GM08714 (cell line): ENCODE results near the gene AMOTL1.

Source experiments
- H3K4me3 ChIP-seq: fragments of 200-500 bp; sonication (Bioruptor generic); 2 replicates; pipeline ENCODE4 v1.5.1; 2014; ENCODE audit warnings: mild to moderate bottlenecking, low read length, inconsistent platforms
- ZNF274 ChIP-seq: IDR thresholded peaks from 2 replicates; pipeline ENCODE4 v1.6.1; 2012; ENCODE audit warnings: mild to moderate bottlenecking, low read depth, low read length

The AMOTL1 gene

DNA sequence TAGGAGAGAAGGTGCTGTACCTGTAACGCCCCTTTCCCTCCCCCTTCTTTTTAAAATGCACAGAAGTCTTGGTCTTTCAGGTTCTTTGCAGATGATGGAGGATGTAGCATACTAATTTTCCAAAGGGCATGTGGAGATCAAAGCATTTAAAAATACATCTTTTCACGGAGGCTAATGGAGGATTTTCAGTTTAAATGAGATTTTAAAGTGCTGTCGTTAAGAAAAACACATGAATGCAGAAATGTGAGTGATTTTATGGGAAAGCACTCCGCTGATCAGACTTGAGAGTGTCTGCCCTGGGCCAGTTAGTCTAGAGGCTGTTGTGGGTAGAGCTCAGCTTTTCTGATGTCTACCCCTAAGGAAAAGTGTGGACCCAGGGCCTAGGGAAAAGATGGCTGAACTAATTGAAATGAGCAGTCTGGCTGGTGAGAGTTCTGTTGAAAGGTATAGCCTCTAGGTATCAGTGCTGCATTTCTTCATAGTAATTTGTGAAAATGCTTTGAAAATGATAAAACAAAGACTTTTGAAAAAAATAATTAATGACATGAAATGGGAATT, 2.5 kb downstream of the AMOTL1 start:
- no peak for TF ChIP-seq ZNF274
- peak overlapping the region; percentile 86; the same call in 1 of the 2 replicates for H3K4me3 ChIP-seq

- H3K4me3 ChIP-seq: no peak overlapping the region
Observed at GRCh38 chr11:94771390-94771789, 3.2 kb downstream of the AMOTL1 start.

DNA sequence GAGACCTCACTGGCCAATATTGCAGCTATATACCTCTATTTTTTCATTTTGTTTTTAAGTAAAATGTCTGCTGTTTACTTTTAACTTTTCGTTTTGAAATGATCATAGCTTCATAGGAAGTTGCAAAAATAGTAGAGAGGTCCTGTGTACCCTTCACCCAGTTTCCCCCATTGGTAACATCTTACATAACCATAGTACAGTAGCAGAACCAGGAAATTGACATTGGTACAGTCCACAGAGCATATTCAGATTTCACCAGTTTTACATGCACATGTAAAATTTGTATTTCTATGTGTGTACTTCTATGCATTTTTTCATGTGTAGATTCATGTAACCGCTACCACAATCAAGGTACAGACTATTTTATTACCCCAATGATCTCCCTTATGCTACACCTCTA, 3.8 kb downstream of the AMOTL1 start:
- no peak for TF ChIP-seq ZNF274
- no peak overlapping the region for H3K4me3 ChIP-seq

More at GRCh38 chr11:94771390-94771789, 3.2 kb downstream of the AMOTL1 start:
- TF ChIP-seq ZNF274: no peak

DNA sequence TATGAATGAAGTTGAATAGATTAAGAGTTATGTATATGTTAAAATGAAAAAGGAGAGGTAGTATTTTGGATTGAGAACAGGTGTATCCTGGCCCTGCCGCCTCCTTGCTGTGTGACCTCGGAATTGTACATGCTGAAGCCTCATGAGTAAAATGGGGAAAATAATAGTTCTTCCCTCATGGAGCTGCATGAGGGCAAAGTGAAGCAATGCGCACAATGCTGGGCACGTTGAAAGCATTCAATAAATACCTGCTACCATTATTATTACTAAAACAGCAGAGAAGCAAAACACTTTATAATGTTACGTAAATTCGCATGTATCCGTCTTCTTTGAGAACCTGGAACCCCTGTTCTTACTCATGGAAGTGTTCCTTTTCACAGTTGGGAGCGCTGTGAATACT, 5.7 kb downstream of the AMOTL1 start:
- no peak for TF ChIP-seq ZNF274
- H3K4me3 ChIP-seq: no peak overlapping the region

DNA sequence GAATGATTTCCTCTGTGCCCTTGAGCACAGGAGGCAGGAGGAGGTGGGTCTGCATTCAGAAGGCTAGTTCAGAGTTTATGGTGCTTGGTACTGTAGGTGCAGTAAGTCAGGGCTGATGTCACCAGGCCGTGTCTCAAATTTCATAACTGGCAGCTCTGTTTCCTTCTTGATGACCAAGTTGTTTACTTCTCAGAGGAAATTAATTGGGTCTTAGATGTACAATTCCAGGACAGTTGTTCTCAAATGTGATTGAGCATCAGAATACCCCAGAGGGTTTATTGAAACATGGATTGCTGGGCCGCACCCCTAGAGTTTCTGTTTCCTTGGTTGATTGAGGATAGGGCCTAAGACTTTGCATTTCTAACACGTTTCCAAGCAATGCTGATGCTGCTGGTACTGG, 6.2 kb downstream of the AMOTL1 start:
- no peak for TF ChIP-seq ZNF274
- no peak overlapping the region for H3K4me3 ChIP-seq

- TF ChIP-seq ZNF274: no peak
- H3K4me3 ChIP-seq: no peak overlapping the region
Observed at GRCh38 chr11:94775567-94776327, 7.6 kb downstream of the AMOTL1 start.

- H3K4me3 ChIP-seq: no peak overlapping the region
- TF ChIP-seq ZNF274: no peak
Observed at GRCh38 chr11:94776351-94777321, 8.5 kb downstream of the AMOTL1 start.

DNA sequence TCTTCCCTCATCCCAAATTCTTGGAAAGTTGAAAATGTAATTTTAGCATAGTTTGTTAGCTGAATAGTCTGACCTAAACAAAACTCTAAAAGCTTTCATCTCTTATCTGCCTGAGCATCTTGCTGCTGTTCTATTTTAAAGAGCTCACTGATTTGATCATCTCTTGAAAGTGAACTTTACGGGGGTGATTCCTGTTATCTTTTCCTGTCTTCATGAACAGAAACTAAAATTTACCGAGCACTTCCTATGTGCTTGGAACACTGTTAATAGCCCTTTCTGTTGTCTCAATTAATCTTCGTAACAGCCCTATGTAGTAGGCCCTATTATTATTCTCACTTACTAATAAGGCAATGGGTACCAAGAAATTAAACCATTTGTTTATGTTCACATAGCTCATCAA, 12.3 kb downstream of the AMOTL1 start:
- H3K4me3 ChIP-seq: no peak overlapping the region; the same call in 1 of the 2 replicates
- TF ChIP-seq ZNF274: no peak

- TF ChIP-seq ZNF274: no peak
- H3K4me3 ChIP-seq: no peak overlapping the region
Observed at GRCh38 chr11:94781837-94782236, 13.7 kb downstream of the AMOTL1 start.

DNA sequence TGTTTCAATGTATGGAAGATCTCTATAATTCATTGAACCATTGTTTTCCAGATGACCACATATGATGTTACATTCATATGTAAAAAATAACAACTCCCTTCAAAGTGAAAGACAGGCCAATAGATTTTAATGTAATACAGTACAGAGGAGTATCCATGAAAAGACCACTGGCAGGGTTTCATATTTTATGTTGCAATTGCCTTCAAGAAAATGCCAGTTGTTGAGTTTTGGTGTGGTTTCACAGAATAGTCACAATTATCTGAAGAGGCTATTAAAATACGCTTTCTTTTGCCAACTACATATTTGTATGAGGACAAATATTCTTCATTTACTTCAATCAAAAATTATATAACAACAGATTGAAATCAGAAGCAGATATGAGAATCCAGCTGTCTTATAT, 14.3 kb downstream of the AMOTL1 start:
- no peak for TF ChIP-seq ZNF274

GRCh38 chr11:94784884-94785283, 16.7 kb downstream of the AMOTL1 start:
- H3K4me3 ChIP-seq: no peak overlapping the region
- no peak for TF ChIP-seq ZNF274

More for the DNA sequence above, 14.3 kb downstream of the AMOTL1 start:
- H3K4me3 ChIP-seq: no peak overlapping the region

GRCh38 chr11:94785509-94785908, 17.4 kb downstream of the AMOTL1 start:
- TF ChIP-seq ZNF274: no peak
- H3K4me3 ChIP-seq: no peak overlapping the region

DNA sequence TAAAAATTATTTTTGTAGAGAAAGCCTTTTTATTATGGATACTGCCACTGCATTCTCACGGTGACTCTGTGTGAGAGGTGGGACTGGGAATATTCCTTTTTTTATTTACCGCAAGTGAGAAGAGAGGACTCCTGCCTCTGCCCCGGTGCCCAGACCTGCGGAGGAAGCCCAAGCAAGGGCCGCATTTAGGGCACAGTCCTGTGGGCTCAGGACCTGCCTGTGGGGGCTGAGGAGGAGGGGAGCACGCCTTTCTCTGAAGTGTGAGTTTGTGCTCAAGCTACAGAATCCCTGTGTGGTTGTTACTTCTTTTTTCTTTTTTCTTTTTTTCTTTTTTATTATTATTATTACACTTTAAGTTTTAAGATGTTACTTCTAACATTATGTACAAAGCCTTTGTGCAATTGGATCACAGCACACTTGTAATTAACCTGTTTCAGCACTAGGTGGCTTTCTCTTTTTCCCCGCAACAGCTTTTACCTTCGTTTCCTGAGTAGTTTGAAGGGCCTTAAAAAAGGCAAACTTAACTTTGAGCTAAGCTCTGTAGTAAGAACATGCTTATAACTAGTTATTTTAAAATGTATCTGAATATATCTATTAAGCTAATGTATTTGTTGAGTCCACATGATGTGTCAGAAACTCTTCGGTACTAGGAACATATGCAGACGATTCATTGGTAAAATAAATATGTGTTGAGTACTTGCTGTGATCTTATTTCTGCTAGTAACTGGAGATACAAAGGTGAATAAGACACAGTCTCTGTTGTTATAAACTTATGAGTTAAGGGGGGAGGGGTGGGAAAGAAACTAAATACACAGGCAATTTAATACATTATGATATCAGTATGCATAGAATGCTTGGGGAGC, 18.3 kb downstream of the AMOTL1 start:
- TF ChIP-seq ZNF274: no peak

More for the DNA sequence above, 18.3 kb downstream of the AMOTL1 start:
- H3K4me3 ChIP-seq: no peak overlapping the region
